Measurements from ENCODE around the gene VWC2. TPM values are rescaled to one million over a fixed set of nuclear protein-coding genes. Genes with fewer than 3 reads are reported as not detected.
A peak's percentile ranks its signal among the peaks of the same experiment; 100 is the strongest.

VWC2 gene
- total and polyA plus RNA-seq, 8 donors, result under 0.01 to 0.04 (median 0.03) TPM; not detected in 4

DNA sequence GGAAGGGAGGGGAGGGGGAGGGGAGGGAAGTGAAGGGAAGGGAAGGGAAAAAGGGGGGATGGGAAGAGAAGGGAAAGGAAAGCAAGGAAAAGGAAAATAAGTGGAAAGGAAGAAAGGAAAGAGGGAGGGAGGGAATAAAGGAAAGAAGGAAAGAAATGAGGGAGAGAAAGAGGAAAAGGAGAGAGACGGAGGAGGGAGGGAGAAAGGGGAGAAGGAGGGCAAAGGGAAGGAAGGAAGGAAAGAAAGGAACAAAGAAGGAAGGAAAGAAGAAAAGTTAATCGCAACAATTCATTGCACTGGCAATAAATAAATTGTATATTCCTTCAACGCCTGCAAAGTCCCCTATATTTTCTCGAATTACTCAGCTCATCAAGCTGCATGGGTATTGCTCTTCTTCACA, 2.6 kb upstream of the VWC2 start:
- Histone ChIP-seq H3K36me3 (no peaks in the 10 kb centered on the region), H3K27me3 (peaks cover 0 to 9% (median 0%) of the 10 kb centered on the region in 4 donors), H3K27ac (no peak overlapping the region), H3K4me1 (peaks cover 0 to 12% (median 10%) of the 10 kb centered on the region in 3 donors), H3K4me3 (no peak overlapping the region), H3K9me3 (no peaks in the 10 kb centered on the region)
- no peak for DNase-seq
- TF ChIP-seq, protein P1, sequence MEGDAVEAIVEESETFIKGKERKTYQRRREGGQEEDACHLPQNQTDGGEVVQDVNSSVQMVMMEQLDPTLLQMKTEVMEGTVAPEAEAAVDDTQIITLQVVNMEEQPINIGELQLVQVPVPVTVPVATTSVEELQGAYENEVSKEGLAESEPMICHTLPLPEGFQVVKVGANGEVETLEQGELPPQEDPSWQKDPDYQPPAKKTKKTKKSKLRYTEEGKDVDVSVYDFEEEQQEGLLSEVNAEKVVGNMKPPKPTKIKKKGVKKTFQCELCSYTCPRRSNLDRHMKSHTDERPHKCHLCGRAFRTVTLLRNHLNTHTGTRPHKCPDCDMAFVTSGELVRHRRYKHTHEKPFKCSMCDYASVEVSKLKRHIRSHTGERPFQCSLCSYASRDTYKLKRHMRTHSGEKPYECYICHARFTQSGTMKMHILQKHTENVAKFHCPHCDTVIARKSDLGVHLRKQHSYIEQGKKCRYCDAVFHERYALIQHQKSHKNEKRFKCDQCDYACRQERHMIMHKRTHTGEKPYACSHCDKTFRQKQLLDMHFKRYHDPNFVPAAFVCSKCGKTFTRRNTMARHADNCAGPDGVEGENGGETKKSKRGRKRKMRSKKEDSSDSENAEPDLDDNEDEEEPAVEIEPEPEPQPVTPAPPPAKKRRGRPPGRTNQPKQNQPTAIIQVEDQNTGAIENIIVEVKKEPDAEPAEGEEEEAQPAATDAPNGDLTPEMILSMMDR (IDR thresholded peaks at IDR 0.05), result no peak
- intact Hi-C loops (cut with DNase I), result no loop called here
- FAIRE-seq, result no peak
- ATAC-seq, result no peak
- 89 to 90% methylated on average over 4 of the region's 4 CpGs for WGBS, 2 donors

GRCh38 chr7:49771427-49772176, 1.8 kb upstream of the VWC2 start:
- ATAC-seq (no peak), FAIRE-seq (no peak), DNase-seq (no peak)
- peaks cover 0 to 12% (median 0%) of the 10 kb centered on the region in 4 donors for H3K27me3 ChIP-seq
- TF ChIP-seq, protein P1 (IDR thresholded peaks at IDR 0.05), result no peak
- H3K4me3 ChIP-seq, result no peak overlapping the region
- intact Hi-C loops (cut with DNase I), result no loop called here
- no peak overlapping the region for H3K27ac ChIP-seq
- WGBS, 2 donors, result 93 to 96% methylated on average over 11 of the region's 11 CpGs
- H3K4me1 ChIP-seq, result peaks cover 0 to 12% (median 10%) of the 10 kb centered on the region in 3 donors
- H3K36me3 ChIP-seq, result no peaks in the 10 kb centered on the region
- no peaks in the 10 kb centered on the region for H3K9me3 ChIP-seq

DNA sequence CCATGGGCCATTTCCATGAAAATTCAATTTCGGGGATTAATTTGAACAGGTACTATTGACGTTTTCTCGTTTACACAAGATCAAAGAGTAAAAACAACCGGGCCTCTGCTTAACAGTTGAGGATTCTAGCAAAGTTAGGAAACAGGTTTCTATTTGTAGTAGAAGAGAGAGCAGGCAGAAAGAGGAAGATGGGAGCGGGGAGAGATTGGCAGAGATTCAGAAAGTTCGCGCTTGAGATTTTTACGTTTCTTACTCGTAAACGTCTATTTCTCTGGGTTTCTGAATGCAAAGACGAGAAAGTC, 571 bp upstream of the VWC2 start:
- H3K27me3 ChIP-seq, result peaks cover 0 to 12% (median 0%) of the 10 kb centered on the region in 4 donors
- H3K9me3 ChIP-seq, result no peaks in the 10 kb centered on the region
- no peak overlapping the region for H3K27ac ChIP-seq
- H3K4me3 ChIP-seq, result peak overlapping the region in 3 of 4 donors; percentile 27 to 57 (median 43)
- DNase-seq (no peak), ATAC-seq (peak in 1 of 4 donors; percentile 3), FAIRE-seq (no peak)
- TF ChIP-seq, protein P1 (IDR thresholded peaks at IDR 0.05), result no peak
- intact Hi-C loops (cut with DNase I), result no loop called here
- WGBS, 2 donors, result 3 to 4% methylated on average over 11 of the region's 11 CpGs
- H3K36me3 ChIP-seq, result no peaks in the 10 kb centered on the region
- peaks cover 0 to 12% (median 10%) of the 10 kb centered on the region in 3 donors for H3K4me1 ChIP-seq

DNA sequence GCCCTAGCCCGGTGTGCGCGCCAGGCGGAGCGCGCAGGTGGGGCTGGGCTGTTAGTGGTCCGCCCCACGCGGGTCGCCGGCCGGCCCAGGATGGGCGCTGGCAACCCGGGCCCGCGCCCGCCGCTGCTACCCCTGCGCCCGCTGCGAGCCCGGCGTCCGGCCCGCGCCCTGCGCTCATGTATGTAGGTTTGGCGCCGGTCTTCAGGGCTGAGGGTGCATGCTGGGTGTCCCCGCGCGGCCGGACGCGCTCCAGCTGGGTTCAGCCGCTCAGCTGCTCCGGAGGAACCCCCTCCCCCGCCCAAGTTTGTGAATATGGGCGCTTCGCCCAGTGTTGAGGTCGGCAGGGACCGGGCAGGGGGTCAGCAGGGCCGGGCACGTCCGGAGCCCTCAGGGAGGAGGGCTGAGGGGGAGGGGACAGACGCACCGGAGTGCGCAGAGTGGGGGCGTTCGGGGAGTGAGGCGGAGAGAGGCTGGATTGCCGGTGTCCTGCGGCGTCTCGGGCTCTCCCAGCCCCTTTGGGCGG, 559 bp downstream of the VWC2 start:
- ATAC-seq (peak; percentile 38 to 55 (median 42)), DNase-seq (peak in 2 of 6 donors; percentile 60 to 81), FAIRE-seq (no peak)
- intact Hi-C loops (cut with DNase I), result no loop called here
- peaks cover 0 to 12% (median 0%) of the 10 kb centered on the region in 4 donors for H3K27me3 ChIP-seq
- TF ChIP-seq, protein P1 (IDR thresholded peaks at IDR 0.05), result no peak
- WGBS, 2 donors, result 1% methylated on average over 47 to 56 of the region's 56 CpGs
- H3K4me1 ChIP-seq, result peaks cover 0 to 12% (median 10%) of the 10 kb centered on the region in 3 donors
- H3K9me3 ChIP-seq, result no peaks in the 10 kb centered on the region
- H3K27ac ChIP-seq, result no peak overlapping the region
- no peaks in the 10 kb centered on the region for H3K36me3 ChIP-seq
- peak overlapping the region; percentile 1 to 57 (median 35) for H3K4me3 ChIP-seq
